ENCODE results near the gene LRRC9. TPM values are rescaled to one million over a fixed set of nuclear protein-coding genes. Genes with fewer than 3 reads are reported as not detected.
"Not testable (repeated sequence)": the region's sequence is repeated elsewhere in the genome, so short reads cannot be mapped to it uniquely, and the experiment has no call there.

LRRC9 gene
- total RNA-seq, 1 experiment from 2014 or later = not detected

DNA sequence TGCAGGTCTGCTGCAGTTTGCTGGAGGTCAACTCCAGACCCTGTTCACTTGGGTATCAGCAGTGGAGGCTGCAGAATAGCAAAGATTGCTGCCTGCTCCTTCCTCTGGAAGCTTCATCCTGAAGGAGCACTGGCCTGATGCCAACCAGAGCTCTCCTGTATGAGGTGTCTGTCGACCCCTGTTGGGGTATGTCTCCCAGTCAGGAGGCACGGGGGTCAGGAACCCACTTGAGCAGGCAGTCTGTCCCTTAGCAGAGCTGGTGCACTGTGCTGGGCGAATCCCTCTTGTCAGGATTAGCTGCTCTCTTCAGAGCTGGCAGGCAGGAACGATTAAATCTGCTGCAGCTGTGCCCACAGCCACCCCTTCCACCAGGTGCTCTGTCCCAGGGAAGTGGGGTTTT is 37.9 kb downstream of the LRRC9 start:
- DNase-seq (ENCODE audit: low read depth) = not testable (repeated sequence)

DNA sequence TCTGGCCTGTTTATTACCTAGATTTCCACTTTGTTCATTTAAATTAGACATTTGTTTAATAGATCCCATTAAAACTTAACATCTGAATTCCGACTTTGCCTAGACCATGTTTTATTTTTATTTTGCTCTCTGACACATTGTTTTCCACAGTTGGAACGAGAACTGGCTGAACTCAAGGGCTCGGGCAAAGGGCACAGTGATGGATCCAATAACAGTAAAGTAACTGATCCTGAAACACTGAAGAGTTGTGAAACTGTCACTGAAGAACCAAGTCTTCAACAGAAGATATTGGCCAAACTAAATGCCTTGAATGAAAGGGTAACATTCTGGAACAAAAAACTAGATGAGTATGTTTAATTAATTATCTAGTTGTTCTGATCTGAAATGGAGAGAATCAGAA is 39.7 kb downstream of the LRRC9 start:
- DNase-seq (ENCODE audit: low read depth) = no peak

DNA sequence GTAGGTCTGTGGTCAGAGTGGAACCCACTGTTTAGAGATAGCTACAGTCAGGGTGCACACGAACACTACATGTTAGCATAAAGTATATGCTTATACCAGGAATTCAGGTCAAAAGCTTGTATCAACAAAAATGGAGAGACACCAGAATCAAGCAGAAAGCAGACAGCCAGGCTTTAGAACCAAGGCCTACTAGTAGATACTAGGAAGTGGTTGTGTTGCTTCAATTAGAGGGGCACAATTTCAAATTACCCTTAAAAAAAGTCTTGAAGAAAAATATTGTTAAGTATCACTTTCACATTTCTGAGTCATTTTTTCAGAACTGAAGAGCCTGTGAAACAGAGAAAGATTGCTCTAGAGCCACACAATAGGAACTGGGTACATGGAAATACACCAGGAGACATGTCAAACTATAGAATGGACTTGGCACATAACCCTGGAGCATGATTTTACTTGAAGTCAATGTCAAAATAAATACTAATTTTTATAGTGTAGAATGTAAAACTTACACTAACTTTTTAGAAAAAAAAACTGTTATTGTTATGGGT is 41.6 kb downstream of the LRRC9 start:
- DNase-seq (ENCODE audit: low read depth) = no peak

DNA sequence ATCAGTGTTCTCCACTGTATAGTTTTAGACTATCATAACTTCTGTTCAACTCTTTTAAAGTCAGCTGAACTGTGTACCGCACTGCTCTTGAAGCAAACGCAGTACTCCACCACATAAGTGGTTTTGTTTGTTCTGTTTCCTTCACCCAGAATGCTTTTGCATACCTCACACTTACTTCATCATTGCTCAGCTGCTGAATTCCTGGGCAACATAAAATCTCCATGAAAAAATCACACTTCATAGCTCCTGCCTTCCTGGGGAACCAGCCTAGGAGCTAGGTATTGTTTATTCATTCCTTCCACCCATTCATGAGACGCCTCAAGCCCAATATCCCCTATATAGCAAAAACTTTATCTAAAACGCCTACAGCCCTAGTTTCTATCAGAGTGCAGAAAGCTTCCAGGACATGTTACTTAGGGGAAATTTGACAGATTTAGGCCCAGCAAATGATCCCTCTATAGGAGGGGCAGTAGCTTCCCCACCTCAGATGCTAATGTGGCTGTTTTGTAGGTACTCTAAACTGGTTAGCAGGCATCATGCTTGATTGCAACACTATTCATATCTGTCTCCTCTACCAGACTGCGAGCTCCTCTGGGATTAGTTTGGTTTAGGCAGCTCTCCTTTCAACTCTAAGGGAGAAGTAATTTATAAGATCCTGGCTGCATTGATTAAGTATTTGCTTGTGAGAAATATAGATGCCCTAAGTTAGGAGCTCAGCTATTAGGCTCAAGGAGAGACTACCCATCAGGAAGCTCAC is 44.5 kb downstream of the LRRC9 start:
- DNase-seq (ENCODE audit: low read depth) = no peak

DNA sequence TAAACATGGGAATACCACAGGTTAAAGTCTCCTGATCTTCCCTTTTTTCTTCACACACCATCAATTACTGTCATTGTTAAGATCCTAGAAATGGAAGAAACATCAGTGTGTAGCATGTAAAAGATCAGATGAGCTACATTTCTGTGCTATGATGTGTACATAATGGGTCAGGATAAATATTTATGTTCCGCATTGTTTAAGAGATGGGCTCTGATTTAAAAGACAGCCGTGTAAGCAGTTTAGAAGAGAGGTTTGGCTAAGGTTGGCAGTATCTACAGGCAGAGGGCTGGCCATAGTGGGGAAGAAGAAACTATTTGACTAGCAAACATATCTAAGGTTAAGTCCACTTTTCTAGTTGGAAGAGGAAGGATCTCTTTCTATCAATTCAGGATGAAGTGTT is 49.4 kb downstream of the LRRC9 start:
- peak; percentile 8 for DNase-seq (ENCODE audit: low read depth)

DNA sequence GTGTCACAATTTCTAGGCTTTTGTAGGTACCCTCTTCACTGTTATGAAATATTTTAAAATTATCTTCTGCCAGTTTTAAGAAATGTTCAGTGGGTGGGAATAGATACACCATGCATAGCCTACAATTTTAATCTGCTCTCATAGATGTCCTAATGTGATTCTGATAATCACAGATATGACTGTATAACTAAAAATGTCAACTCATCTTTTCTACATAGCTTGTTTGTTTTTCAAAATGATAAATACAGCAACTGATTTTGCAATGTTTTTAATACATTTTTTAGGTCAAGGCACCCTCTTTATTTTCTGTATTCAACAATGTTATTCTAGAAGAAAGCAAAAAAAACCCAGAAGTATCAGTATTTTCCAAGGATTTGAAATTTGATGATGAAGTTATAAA is 61.6 kb downstream of the LRRC9 start:
- DNase-seq (ENCODE audit: low read depth) = no peak

DNA sequence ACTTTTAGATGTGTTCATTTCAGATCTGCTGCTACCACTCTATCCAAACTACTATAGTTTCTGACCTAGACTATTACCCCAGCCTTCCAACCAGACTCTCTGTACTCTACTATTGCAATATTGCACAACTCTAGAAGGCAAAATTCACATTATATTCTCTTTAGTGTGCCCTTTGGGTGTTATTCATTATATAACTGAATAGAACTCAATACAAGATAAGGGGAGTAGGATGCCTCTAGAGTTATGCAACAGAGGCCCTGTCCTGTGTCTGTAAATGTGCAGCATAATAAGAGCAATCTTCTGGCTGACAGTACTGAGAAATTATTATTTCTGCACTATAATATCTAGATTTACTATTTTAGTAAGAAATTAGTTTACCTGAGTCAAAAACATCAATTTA is 63.1 kb downstream of the LRRC9 start:
- no peak for DNase-seq (ENCODE audit: low read depth)

DNA sequence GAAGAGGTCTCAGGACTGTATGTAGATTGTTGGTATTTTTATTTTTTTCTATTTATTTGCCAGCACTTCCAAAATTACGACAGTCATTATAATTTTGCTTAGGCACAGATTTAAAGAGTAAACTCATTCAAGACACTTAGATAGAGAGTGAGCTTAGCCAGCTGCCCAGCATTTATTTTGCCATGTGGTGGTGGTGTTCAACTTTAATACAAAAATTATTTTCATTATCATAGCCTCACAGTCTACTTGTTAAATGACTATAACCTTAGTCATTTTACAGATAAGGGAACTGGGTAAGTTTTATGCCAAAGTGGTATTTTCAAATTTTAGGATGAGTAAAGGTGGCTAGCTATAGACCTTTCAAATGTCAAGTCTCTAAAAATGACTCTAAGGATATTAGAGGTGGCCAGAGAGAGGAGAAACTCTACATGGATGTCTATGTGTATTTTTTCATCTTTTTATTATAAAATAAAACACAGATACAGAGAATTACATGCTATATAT is 66.7 kb downstream of the LRRC9 start:
- no peak for DNase-seq (ENCODE audit: low read depth)

DNA sequence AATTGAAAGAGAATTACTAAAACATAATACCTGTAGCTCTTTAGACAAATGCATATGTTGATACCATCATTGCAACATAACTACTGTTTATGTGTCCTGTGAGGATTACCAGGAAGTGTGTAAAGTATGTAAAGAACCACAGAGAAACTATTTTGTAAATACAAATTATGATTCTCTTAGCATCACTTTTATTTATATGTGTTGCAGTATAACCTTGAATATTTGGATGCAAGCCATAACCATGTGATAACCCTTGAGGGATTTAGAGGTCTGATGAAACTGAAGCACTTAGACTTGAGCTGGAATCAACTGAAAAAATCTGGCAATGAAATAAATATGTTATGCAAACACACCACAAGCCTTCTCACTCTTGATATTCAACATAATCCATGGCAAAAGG is 77.5 kb downstream of the LRRC9 start:
- DNase-seq (ENCODE audit: low read depth) = no peak

DNA sequence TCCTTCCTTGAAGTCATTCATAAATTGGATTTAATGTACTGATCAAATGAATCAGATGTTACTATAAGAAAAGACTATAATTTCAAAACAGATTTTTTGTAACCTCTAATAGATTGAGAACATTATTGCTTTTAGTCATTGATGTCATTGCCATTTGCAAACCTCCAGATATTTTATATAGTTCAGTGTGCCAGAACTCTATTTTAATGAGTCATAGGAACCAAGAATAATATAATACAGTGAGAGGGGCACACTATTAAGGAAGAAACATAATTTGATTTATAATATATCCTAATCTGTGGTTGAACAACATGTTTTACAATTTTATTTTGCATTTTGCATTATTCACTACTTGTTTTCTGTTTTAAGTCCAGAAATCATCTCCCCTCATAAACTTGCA is 78.0 kb downstream of the LRRC9 start:
- DNase-seq (ENCODE audit: low read depth) = no peak

DNA sequence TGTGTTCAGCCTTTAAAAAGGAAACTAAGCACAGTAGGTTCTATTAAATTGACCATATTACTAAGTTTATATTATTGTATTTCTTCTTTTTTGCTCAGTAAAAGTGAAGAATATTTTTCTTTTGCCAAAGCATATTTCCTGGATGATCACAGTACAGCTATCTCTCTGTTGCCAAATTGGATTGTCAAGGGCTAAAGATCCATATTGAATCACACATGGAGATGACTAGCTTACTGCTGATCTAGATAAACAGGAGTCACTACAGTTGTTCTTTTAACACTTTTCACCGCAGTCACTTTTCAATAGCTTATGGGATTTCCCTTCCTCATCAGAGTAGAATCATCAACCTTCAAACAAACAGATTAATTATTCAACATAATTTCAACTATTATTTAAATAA is 78.6 kb downstream of the LRRC9 start:
- no peak for DNase-seq (ENCODE audit: low read depth)

DNA sequence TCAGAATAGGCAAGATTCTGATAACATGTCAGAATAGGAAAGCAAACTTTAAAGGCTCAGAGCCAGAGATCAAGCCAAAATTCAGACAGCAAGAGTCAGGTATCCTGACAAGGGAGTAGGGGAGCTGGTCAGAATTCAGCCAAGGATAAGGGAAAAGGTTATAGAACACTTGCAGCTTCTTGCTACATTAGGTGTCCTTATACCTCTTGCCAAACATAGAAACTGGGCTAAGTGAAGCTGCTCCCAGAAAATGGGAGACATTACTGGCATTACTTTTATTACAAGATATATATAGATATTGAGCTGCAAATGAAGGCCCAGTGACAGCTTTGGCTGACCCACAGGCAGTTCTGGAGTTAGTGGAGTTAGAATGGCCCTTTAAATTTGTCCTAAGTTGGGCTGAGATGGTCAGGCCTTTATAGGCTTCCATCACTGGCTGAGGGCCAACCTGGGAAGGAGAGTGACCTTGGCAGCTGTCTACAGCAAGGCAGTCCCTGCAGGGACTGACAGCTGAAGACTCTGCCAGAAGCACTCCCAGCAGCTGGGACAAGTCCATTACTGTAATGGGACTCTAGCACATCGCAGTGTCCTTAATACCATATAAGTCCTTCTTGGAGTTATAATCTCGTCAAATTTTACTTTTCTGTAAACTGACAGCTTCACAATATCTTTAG is 83.0 kb downstream of the LRRC9 start:
- no peak for DNase-seq (ENCODE audit: low read depth)

DNA sequence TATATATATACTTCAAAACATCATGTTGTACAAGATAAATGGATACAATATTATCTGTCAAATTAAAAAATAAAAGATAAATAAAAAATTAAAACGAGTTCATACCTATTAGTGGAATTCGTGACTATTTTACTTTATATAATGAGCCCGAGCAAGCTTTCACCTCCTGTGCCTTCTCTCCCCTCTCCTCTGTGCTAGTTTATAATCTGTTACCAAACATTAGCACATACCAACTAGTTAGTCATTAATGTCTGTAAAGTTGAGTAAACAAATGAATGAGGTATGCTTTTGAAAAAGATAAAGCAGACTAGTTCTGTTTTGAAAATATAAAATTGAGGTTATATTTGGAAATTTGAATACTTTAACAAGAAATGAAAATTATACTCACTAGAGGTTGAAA is 84.0 kb downstream of the LRRC9 start:
- DNase-seq (ENCODE audit: low read depth) = no peak

DNA sequence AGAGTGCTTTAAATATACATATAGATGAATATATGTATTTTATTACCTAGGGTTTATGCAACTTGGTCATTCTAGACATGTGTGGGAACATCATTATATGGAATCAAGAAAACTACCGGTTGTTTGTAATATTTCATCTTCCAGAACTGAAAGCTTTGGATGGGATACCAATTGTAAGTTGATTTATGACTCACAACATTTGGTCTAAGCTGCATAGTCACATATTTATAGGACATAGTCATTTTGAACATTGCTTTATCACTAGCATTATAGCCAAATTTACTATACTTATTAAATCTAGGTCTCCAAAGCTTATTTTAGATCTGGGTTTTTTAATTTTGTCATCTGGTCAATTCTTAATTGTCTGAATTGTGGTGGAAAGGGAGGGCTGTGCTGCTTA is 88.1 kb downstream of the LRRC9 start:
- no peak for DNase-seq (ENCODE audit: low read depth)

DNA sequence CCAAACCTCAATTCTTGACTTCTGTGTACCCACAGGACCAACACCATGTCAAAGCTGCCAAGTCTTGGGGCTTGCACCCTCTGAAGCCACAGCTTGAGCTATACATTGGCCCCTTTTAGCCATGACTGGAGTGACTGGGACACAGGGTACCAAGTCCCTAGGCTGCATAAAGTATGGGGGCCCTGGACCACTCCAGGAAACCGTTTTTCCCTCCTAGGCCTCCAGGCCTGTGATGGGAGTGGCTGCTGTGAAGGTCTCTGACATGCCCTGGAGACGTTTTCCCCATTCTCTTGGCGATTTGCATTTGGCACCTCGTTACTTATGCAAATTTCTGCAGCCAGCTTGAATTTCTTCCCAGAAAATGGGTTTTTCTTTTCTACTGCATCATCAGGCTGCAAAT is 90.3 kb downstream of the LRRC9 start:
- DNase-seq (ENCODE audit: low read depth) = not testable (repeated sequence)

DNA sequence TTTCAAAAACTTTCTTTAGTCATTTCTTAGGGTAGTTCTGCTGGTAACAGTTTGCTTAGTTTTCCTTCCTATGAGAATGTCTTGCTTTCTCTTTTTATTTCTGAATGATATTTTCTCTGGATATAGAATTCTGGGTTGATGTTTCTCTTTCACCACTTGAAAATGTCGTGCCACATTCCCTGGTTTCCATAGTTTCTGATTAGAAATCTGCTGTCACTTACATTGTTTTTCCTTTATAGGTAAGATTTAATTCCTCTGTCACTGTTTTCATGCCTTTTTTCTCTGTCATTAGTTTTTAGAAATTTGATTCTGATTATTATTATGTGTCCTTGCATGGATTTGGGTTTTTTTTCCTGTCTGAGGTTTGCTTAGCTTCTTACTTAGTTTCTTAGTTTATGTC is 94.5 kb downstream of the LRRC9 start:
- DNase-seq (ENCODE audit: low read depth) = no peak

DNA sequence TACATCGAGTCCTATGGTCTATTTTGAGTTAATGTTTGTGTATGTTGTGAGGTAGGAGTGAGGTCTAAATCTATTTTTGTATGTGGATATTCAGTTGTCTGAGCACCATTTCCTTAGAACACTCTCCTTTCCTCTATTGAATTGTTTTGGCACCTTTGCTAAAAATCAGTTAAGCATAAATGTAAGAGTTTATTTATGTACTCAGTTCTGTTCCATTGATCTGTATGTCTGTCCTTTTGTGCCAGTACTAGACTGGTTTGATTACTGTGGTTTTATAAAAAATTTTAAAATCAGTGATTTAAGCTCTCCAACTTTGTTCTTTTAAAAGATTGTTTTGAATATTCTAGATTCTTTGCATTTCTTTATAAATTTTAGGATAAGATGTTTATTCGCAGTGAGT is 101.7 kb downstream of the LRRC9 start:
- no peak for DNase-seq (ENCODE audit: low read depth)

DNA sequence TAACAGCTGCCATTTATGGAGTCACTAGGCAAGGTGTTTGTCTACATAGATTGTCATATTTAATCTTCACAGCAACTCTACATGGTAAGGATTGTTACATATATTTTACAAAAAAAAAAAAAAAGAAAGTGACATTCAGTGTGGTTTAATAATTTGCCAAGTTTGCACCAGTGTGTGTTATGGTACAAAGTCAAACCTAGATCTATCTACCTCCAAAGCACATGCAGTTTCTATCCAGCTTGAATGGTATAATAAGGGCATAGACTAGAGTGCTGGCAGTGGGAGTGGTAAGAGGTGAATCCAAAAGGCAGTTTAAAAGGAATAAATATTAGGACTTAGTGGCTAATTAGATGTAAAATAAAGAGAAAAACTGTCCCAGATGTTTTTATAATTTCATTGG is 105.6 kb downstream of the LRRC9 start:
- no peak for DNase-seq (ENCODE audit: low read depth)

DNA sequence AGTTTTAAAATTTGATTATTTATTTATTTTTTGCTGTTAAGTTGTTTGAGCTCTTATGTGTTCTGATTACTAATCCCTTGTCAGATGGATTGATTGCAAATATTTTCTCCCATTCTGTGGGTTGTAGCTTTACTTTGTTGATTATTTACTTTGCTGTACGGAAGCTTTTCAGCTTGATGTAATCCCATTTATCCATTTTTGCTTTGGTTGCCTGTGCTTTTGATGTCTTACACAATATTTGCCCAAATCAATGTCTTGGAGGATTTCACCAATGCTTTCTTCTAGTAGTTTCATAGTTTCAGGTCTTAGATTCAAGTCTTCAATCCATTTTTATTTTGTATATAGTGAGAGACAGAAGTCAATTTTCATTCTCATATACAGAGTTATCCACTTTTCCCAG is 115.2 kb downstream of the LRRC9 start:
- DNase-seq (ENCODE audit: low read depth) = no peak

DNA sequence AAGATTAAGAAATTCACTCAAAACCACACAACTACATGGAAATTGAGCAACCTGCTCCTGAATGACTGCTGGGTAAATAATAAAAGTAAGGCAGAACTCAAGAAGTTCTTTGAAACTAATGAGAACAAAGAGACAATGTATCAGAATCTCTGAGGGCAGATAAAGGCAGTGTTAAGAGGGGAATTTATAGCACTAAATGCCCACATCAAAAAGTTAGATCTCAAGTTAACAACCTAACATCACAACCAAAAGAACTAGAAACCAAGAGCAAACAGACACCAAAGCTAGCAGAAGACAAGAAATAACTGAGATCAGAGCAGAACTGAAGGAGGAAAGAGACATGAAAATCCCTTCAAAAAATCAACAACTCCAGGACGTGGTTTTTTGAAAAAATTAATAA is 128.0 kb downstream of the LRRC9 start:
- DNase-seq (ENCODE audit: low read depth) = not testable (repeated sequence)

DNA sequence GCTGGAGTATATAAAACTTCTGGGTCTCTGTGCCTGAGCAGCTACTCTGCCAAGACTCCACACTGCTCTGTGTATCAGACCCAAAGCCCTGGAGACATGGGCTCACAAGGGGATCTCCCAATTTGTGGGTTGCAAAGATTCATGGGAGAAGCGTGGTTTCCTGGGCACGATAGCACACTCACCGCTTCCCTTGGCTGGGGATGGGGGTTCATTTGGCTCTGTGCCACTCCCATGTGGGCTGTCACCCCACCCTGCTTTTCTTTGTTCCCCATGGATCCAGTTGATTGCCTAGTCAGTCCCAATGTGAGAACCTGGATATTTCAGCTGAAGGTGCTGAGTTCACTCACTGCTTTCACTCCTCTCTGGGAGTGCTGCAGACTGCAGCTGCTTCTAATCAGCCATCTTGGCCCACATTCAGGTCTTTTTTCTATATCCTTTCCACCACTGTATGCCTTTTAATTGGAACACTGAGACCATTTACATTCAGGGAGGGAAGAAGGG is 131.8 kb downstream of the LRRC9 start:
- DNase-seq (ENCODE audit: low read depth) = peak; percentile 15

DNA sequence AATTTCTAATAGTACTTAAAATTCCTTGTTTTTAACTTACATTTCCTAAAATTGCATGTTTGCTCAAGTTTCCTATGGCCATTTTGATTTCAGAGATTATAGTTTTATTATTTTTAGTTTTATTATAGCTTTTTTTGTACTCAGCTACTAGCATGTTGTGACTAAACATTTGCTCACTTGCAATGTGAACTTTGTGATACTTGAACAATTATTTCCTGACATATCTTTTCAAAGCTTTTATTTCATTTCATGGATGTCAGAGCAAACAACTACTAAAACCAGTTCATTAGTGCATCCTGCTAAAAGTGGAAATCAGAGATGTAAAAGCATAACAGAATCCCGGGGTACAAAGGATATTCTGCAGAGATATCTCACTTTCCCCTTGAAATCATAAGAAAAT is 138.1 kb downstream of the LRRC9 start:
- DNase-seq (ENCODE audit: low read depth) = no peak

DNA sequence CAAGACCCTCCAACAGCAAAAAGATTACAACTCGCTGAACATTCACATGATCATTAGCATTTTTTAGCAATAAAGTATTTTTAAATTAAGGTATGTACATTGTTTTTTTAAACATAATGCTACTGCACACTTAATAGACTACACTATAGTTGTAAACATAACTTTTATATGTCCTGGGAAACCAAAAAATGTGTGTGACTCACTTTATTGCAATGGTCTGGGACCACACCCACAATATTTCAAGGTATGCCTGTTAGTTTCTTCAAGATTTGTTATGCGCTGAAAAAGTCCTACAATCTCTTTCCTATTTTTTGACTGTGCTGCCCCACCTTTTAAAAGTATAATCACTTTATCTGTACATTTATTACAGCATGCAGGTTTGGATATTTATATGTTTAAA is 141.4 kb downstream of the LRRC9 start:
- DNase-seq (ENCODE audit: low read depth) = peak; percentile 17
